Midbrain (tissue), 1 donor: ENCODE results near the gene UCP2.
"Not testable (repeated sequence)": the region's sequence is repeated elsewhere in the genome, so short reads cannot be mapped to it uniquely, and the experiment has no call there.

Experiments used
- DNase-seq: peaks from one replicate; lab custom pipeline; 2025; lab: John Stamatoyannopoulos, UW

Gene UCP2

GRCh38 chr11:73995731-73996130 is 13.1 kb upstream of the UCP2 start:
- DNase-seq, result no peak

DNA sequence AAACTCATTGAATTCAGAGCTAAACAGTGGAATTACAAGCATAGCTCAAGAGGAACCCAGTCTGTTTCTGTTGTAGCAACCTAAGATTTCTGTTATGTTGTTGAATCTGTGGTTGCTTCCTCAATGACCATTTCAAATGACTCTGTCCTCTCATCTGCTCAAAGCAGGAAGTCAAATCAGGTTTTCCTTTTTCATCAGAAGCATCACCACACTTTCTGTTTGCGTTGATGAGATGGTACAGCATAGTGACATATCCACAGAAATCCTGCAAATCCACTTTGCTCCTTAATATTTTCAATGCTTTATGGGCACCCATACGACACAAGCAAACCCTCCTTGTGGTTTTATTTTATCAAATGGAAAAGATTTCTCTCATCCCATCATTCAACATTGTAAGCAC is 12.6 kb upstream of the UCP2 start:
- DNase-seq, result peak; percentile 12

DNA sequence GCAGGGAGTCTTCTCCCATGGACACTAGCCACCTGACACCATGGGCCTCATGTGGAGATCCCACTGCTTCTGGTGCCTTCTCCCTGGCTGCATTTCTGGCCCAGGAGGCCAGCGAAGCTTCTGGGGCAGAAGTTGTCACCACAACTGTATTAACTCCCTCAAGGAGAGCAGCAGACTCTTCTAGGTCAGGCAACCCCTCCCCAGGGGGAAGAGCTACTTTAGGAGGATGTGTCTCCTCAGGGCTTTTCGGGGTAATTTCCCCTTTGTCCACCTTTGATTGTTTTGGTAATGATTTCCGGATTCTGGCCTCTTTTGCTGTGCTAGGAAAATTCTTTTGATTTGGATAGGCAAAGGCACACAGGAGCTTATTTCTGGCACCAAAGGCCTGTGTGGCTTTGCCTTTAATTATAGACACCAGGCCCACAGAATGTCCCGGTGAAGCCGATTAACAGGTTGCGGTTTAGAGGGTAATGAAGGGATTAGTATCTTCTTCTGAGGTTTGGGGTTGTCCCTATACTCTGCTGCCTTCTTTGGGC is 8.9 kb upstream of the UCP2 start:
- no peak for DNase-seq

GRCh38 chr11:73990730-73991129 is 8.1 kb upstream of the UCP2 start:
- no peak for DNase-seq

DNA sequence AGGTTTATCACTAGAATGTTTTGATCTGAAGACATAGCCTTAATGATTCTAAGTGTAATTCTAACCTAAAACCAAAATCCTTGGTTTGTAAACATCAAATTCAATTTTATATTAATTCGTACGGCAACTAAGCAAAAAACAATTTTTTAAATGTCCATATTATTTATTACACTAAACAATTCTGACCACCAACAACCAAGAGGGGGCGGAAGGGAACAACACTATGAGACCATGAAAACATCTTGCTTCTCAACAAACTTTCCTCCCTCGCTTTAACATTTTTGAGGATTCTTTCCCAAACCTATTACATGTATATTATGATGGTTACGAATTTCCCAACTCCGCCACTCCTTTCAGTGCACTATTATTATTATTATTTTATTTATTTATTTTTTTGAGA is 6.5 kb upstream of the UCP2 start:
- DNase-seq, result no peak

DNA sequence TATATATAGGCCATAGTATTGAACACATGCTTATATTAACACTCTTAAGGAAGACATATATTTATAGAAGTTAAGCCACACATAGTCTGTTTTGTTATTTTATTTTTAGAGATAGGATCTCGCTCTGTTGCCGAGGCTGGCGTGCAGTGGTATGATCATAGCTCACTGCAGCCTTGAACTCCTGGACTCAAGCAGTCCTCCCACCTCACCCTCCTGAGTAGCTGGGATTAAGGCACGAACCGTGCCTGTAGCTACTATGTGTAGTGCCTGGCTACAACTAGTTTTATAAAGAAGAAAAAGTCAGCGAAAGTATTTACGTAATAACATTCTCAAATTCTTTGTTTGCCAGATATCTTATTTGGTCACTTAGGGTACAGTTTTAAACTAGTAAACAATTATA is 5.6 kb upstream of the UCP2 start:
- DNase-seq, result no peak

DNA sequence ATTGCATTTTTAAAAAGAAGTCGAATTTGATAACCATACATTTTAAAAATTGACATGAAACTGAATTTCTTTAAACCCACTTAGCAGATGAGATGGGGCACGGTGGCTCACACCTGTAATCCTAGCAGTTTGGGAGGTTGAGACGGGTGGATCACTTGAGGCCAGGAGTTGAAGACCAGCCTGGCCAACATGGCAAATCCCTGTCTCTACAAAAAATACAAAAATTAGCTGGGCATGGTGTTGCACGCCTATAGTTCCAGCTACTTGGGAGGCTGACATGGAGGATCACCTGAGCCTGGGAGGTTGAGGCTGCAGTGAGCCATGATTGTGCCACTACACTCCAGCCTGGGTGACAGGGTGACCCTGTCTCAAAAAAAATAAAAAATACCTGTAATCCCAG is 3.0 kb upstream of the UCP2 start:
- not testable (repeated sequence) for DNase-seq

DNA sequence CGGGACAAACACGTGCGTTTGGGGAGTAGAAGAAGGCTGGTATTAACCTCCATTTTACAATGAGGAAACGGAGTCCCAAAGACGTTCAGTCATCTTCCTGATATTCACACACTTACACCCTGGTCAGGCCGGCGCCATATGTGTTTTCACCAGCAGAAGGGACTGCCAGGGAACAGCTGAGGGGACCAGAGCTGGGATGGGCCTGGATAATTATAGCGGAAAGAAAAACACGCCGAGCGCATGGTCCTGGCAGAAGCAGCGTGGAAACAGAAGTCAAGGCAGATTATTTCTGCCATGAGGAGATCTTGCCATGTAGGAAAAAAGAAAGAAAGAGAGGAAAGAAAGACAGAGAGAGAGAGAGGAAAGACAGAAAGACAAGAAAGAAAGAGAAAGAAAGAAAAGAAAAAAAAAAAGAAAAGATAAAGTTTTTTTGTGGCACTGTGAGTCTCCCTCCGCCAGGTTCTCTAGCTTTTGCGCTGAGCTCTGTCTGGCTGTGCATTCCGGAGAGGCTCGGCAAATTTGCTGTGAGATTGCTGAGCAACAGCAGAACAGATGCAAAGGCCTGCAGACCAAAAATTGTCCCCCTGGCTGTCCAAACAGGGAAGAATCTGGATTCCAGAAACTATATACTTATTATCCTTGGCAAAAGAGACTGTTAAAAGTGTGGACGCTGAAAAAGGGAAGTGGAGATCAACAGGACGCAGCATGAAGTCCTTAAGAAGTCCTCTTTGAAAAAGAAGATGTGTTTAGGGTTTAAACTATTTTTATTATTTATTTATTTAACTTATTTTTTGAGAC is 1.3 kb upstream of the UCP2 start:
- DNase-seq, result no peak

DNA sequence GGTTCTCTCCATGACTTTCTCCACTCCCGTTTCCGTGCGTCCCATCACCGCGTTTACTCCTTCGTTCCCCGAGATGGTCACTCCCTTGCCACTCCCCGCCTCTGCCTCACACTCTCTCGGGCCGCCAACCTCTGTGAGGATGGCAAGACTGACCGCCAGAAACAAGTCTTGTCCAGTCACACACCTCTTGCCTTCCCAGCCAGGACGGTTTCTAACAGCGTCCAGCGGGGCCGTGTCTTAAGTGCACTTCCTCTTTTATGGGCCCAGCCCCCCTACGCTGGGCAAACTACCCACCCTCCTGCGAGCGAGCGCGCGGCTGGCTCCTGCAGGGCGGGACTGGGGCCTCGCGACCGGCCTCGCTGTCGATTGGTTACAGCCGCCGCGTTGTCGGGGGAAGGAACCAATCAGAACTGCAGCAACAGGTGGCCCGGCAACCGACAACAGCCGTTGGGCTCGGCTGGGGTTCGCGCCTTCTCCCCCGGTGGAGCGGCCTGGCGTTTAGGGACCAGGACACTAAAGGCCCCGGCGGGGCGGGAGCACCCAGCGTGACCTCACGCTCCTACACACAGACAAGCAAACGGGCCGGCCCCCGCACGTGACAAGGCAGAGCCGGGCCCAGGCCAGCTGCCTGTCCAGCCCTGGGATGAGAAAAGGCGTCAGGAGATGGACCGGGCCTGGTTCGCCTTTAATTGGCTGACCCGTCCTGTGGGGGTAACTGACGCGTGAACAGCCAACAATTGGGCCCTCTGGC is 522 bp upstream of the UCP2 start:
- DNase-seq, result peak; percentile 95

DNA sequence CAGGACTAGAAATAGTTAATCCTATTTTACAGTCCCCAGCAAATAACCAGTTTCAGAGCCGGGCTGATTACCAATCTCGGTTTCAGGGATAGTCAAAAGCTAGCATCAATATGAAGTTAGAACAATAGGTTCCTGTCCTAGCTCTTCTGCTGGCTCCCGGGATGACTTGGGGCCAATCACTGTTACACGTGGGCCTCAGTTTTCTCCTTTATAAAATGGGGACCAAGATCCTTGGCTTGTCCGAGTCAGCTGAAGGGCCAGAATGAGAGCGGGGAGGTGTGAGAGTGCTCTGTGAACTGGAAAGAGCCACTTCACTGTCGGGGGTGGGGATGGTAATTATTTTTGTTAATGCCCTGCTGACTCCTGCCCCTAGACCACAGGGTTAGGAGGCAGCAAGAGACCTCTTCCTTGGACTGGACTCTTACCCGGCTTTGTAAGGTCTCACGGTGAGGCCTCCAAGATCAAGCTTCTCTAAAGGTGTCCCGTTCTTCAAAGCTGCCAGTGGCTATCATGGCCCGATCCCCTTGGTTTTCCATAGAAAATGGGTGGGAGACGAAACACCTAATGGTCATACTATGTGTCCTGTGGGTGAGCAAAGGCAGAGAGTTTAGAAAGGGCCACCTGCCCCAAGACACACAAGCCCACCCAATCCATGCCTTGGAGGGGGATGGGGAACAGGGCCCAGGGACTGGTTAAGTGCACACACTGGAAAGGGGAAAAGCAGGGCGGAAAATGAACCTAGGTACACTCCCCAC is 1.4 kb downstream of the UCP2 start:
- no peak for DNase-seq

DNA sequence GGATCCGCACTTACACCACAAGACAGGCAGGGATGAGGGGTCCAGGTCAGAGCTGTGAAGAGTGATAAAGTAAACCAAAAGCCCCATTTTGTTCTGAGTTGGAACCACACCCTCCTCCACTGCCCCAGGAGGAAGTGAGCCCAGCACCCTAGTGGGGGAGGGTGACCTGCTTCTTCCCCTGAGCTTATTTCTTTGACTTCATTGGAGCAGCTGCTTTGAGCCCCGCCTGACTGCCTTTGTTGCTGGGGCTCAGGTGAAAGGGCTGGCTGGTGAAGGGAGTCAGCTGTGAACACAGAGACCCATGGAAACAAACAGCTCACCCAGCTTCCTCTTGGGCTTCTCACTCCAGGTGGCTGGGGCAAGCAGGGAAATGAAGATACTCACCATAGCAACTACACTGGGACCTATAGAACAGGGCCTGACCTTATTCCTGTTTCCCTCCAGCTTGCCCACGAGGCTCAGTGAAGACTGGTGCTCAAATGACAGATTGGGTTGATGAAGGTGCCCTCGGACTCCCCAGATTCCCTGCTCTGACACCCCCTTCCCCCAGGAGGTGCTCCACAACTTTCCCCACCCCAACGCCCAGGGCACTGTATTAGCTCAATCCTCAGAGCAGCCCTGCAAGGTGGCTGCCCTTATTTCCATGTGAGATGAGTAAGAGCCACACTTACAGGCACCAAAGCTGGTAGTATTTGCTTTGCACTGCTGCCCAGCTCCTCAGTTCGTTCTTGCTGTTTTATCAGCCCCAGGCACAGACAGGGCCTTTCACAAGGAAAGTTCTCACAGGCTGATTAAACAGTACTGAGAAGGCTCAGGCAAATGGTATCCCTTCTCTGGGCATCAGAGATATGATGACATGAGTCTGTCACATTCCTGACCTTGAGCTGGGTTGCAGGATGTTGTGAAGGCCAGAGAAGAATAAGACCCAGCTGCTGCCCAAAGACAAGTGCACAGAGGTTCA is 2.4 kb downstream of the UCP2 start:
- no peak for DNase-seq

DNA sequence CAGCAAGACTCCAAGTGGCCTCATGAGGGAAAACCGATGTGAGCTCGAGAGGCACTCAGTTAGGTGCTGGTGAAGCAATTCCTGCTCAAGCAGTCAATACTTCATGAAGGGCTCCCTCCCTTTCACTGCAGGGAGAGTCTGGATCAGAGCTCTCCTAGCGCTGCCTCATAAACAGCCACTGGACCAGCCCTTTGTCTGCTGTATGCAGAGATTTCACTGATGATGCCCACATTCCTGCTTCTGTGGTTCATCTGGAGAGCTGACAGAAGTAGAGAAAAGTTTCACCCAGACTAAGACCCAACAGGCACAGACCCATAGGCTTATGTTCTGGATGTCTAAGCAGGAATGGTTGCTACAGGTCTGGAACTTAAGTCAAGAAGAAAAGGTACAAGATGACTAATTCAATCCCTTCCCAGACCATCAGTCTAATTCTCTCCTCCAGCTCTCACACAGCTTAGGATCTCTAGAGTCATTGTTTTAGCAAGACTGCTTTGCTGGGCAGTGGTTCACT is 4.0 kb downstream of the UCP2 start:
- no peak for DNase-seq

GRCh38 chr11:73977856-73978519 is 4.7 kb downstream of the UCP2 start:
- no peak for DNase-seq

- no peak for DNase-seq
Measured at GRCh38 chr11:73976451-73977151, 6.0 kb downstream of the UCP2 start.

GRCh38 chr11:73975479-73975757 is 7.2 kb downstream of the UCP2 start:
- no peak for DNase-seq

DNA sequence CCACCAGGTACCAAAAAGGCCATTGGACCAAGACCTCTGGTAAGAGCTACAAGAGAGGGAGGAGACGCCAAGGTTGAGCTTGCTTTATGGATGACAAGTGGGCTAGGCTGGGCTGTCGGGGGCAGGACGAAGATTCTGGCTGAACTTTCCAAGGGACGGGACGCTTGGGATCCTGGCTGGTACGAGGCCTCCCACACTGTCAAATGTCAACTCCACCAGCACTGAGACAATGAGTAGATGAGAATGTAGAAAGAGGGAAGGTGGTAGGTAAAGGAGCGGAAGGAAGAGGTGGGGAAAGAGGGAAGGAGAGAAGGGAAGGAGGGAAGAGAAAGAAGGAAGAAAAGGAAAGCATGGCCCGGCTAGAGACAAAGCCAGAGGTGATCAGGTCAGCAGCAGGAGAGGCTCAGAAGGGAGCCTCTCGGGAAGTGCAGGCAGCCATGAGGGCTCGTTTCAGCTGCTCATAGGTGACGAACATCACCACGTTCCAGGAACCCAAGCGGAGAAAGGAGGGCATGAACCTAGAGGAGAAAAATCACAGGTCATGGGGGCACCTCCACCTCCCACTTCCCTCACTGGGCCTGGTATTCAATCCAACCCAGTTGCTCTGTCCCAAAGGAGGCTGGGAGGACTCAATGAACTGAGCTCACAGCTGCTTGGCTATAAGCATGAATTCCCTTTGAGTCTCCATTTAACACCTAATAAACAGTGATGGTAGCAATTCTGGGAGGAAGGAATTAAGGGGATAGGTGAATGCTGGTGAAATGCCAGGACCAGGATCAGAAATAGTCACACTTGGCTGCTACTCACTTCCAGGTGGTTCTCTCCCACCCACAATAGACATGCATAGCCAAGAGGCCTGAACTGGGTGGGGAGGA is 7.8 kb downstream of the UCP2 start:
- DNase-seq, result no peak

- no peak for DNase-seq
Measured at GRCh38 chr11:73972620-73973449, 9.8 kb downstream of the UCP2 start.

GRCh38 chr11:73972187-73972586 is 10.5 kb downstream of the UCP2 start:
- no peak for DNase-seq
